Measurements from ENCODE around the gene NEURL4.
"Not testable (repeated sequence)": the region's sequence is repeated elsewhere in the genome, so short reads cannot be mapped to it uniquely, and the experiment has no call there.

Gene NEURL4

DNA sequence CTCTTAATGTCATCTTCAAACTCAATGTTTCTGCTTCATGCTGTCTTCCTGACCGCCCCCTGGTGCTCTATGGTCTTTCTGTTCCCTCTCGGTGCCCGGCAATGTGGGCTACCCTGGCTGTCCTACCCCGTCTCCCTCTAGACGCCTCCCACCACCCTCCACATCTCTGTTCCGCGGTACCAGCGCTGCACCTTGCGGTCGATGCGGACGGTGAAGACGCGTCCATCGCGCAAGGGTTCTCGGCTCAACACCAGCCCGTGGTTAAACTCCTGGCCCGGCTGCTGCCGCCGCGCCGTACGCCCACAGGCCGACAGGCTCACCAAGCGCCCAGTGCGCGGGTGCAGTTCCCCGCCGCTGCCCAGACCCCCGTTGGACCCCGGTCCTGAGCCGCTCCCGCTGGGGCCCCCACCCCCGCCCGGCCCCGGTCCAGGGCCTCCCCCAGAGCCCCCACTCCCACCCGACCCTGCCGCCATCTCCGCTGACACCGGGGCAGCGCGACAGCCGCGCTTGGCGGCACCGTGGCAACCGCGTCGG is at the start of gene NEURL4:
NEURL4 (minus strand) TSS at position 496 of the 534 bp plus-strand sequence; CDS start at position 473, 23 bp downstream.
- no peak for DNase-seq (ENCODE audit: low spot score)

- DNase-seq (ENCODE audit: low spot score) = no peak
These were observed 45.2 kb upstream of the NEURL4 start for GRCh38 chr17:7374353-7374752.

GRCh38 chr17:7370853-7371252 is 41.7 kb upstream of the NEURL4 start:
- no peak for DNase-seq (ENCODE audit: low spot score)

DNA sequence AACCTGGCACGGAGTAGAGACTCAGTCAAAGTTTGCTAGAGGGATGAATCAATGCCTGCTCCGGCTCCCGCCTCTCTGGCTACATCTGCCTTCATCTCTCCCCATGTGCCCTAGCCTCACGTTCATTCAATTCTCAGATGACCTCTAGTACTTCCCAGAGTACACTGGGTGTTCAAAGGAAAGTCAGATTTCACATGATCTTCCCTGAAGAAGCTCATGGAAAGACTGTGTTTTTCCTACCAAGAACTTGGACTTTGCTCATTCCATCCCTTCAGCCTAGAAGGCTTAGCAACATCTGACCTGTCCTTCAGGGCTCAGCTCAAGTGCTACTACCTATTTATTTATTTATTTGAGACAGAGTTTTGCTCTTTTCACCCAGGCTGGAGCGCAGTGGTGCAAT is 40.7 kb upstream of the NEURL4 start:
- no peak for DNase-seq (ENCODE audit: low spot score)

GRCh38 chr17:7368599-7368994 is 39.5 kb upstream of the NEURL4 start:
- not testable (repeated sequence) for DNase-seq (ENCODE audit: low spot score)

DNA sequence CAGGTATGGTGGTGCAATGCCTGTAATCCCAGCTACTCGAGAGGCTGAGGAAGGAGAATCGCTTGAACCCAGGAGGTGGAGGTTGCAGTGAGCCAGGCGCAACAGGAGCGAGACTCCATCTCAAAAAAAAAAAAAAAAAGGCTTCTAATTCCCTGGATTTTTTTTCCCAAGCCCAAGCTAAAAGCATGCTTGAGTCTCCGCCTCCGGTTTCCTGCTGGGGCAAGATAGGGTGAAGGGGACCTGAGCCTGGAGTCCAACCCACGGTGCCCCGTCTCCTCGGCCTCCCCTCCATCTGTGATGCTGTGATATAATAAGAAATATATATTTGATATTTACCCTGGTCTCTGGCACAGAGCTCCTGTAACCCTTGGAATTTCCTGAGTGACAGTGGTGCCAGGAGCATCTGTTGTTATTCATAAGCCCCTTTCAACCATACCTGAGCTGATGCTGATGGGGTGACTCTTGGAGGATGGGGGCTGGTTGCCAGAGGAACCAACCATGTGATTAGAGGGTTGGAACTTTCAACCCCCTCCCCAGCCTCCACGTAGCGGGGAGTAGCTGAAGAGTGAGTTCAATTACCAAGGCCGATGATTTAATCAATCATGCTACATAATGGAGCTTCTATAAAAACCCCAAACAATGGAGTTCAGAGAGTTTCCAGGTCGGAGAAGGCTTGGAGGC is 38.9 kb upstream of the NEURL4 start:
- no peak for DNase-seq (ENCODE audit: low spot score)

DNA sequence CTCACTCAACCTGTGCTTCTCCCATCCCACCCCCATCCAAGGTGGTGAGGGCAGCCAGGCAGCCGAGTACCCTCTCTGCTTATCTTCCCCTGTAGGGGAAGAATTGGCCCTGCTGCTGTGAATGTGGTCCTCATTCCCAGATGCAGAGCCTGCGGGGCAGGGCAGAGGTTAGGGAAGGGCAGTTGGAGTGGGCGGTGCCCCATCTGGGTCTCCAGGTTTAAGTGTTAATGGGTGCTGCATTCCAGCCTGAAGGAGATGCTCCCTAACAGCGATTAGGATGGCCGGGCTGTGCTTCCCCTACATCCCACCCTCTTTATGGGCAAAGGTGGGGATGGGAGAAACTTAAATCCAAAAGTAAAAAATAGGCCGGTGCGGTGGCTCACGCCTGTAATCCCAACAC is 37.9 kb upstream of the NEURL4 start:
- DNase-seq (ENCODE audit: low spot score) = no peak

- not testable (repeated sequence) for DNase-seq (ENCODE audit: low spot score)
These were observed 36.8 kb upstream of the NEURL4 start for GRCh38 chr17:7365963-7366362.

GRCh38 chr17:7363311-7363710 is 34.2 kb upstream of the NEURL4 start:
- DNase-seq (ENCODE audit: low spot score) = no peak

DNA sequence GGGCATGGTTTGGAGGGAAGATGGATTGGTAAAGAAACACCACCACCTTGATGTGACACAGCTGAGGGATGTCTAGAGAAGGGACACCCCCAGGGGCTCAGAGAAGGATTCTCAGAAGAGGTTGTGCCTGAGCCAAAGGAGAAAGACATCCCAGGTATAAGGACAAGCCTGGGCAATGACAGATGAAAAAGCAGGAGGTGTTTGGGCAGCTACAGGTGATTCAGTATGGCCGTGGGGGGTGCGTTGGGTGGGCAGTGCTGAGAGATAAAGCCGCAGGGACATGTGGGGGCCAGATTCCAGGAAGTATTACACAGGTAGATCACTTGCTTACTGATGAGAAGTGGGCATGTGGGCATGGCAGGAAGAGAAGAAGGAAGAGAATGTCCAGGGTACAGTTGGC is 32.8 kb upstream of the NEURL4 start:
- DNase-seq (ENCODE audit: low spot score) = no peak

- no peak for DNase-seq (ENCODE audit: low spot score)
These were observed 28.2 kb upstream of the NEURL4 start for GRCh38 chr17:7357381-7357780.

GRCh38 chr17:7356756-7357155 is 27.6 kb upstream of the NEURL4 start:
- DNase-seq (ENCODE audit: low spot score) = no peak

DNA sequence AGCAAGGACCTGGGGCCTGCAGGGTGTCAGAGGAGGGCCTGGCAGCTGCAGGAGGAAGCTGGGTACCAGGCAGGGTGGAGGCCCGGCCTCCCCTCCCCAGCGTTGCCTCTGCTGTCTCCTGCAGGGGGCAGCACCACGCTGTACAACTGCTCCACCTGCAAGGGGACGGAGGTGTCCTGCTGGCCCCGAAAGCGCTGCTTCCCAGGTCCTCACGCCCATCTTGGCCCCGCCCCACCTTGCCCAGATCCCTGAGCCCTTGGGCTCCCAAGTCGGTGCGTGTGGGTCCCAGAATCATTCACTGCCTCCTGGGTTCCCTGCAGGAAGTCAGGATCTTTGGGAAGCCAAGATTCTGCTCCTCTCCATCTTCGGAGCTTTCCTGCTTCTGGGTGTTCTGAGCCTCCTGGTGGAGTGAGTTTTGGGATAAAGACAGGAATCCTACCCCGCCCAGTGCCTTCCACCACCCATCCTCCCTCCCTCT is 27.0 kb upstream of the NEURL4 start:
- DNase-seq (ENCODE audit: low spot score) = peak; percentile 89

DNA sequence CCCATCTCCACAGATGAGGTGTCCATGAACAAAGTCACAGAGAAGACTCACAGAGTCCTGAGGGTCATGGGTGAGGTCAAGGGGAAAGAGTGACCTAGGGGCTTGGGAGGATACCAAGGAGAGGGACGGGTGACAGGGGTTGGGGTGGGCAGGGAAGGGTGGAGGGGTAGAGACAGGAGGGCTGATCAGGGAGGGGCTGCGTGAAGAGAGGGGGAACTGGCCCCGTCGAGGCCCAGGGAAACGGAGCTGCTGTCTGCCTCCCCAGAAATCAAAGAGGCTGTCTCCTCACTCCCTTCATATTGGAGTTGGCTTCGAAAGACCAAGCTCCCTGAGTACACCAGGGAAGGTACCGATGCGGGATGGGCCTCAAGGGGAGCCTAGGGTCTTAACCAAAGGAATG is 26.4 kb upstream of the NEURL4 start:
- no peak for DNase-seq (ENCODE audit: low spot score)

- DNase-seq (ENCODE audit: low spot score) = no peak
These were observed 25.9 kb upstream of the NEURL4 start, which contains the start of gene TMEM95 for GRCh38 chr17:7355053-7355452. TSS of gene TMEM95 (plus strand) at chr17:7355156. CDS start at chr17:7355205, 49 bp downstream.

DNA sequence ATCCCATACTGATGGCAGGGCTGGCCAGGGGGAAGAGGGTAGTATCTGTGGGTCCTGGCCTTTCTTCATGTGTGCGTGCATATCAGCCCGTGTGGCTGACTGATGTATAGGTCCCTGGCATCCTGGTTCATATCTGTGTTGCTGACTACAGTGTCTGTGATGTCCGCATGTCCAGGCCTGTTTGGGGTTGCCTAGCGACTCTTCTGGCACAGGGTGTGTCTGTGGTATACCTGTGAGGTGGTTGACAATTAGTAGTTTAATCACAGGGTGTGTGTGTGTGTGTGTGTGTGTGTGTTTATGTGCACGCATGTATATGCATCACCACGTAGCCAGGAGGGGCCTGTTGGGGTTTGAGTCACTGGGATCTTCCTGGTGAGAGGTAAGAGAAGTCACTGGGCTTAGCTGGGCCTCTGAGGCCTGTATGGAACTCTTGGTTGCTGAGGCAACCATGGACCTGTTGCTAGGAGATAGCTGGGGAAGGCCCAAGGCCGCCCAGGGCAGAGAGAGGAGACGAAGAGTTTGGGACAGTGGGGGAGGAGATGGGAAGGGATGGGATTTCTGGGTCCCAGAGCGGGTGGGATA is 25.2 kb upstream of the NEURL4 start:
- no peak for DNase-seq (ENCODE audit: low spot score)

- no peak for DNase-seq (ENCODE audit: low spot score)
These were observed 23.9 kb upstream of the NEURL4 start for GRCh38 chr17:7352910-7353635.

- DNase-seq (ENCODE audit: low spot score) = no peak
These were observed 23.4 kb upstream of the NEURL4 start for GRCh38 chr17:7352503-7352889.

DNA sequence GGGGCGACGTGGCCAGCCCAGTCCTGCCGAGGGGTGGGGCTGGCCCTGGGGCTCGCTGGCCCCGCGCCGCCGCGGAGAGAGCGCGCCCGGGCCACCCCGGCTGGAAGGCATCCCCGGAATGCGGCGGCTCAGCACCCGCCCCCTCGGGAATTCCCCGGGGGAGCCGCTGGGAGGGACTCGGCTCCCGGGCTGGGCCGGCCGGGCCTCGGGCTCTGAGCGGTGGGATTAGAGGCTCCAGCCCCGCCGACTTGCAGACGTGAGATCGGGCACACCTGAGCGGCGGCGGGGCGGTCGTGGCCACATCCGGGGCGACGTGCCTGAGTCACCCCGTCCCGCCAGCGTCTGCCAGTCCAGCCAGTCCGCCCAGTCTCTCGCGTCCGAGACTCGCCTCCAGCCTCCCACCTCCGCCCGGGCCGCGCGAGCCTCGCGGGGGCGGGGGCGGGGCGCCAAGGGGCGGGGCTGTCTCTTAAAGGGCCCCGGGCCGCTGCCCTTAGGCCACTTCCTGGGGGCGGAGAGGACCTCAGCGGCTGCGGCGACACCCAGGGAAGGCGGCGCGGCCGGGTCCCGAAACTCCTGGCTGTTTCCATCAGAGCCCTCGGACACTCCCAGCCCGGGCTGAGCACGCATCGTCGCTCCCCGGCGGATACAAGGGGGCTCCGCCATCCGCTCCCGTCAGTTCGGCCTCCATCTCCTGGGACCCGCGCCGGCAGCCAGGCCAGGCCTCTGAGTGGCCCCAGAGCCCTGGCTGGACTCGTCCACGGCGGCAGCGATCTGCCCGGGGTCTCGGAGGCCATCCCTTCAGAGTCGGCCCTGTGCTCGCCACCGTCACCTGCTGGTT is 22.7 kb upstream of the NEURL4 start, which contains the start of gene KCTD11:
KCTD11 (plus strand) TSS at position 498 of the 838 bp plus-strand sequence.
- peak; percentile 81 for DNase-seq (ENCODE audit: low spot score)

DNA sequence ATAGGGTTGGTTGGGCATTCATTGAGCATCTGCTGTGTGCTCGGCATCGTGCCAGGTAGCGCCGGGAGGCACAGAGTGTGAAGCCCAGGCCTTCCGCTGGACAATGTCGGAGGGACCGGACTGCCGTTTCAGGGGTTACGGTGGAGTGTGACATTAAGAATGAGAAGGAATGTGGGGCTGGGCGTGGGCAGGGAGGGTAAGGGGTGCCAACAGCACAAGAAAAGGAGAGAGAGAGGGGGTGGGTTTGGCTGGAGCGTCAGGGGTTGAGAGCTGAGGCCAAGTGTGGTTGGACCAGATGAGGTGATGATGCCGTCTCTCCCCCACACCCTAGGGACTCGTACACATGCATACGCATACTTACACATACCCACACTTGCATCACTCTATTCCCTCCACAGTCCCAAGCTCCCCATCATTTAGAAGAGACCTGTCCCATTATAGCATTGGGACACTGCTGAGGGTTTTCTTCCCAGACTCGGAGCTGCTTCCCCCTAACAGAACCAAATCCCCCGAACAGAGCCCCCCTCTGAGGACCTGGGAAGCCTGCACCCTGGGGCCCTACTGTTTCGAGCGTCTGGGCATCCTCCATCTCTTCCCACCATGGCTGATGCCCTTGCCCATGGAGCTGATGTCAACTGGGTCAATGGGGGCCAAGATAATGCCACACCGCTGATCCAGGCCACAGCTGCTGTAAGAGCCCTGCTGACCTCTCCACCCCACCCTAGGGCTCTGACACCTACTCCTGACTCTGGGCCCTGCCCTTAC is 19.5 kb upstream of the NEURL4 start:
- no peak for DNase-seq (ENCODE audit: low spot score)
